WTC11 (cell line): ENCODE results near the gene ACTL8. TPM values are rescaled to one million over a fixed set of nuclear protein-coding genes. Genes with fewer than 3 reads are reported as not detected.
A peak's percentile ranks its signal among the peaks of the same experiment; 100 is the strongest.

Experiments used
- ATAC-seq: fragments of 200-7000 bp; cut with Tn5 transposase; 2 replicates; pipeline ENCODE4 v1.10.0; 2021; ENCODE audit warnings: mild to moderate bottlenecking, moderate library complexity
- CTCF ChIA-PET: fragments of 300-600 bp; sonication (Branson Sonifier 250); formaldehyde crosslinking; loops from one replicate; lab custom pipeline; 2021; ENCODE audit warnings: antibody characterized with exemption; lab: Charles Lee
- POLR2A ChIA-PET: fragments of 350-600 bp; sonication (Branson Sonifier 250); formaldehyde crosslinking; loops from one replicate; lab custom pipeline; 2021; ENCODE audit warnings: antibody characterized with exemption; lab: Charles Lee
- DNase-seq: peaks from one replicate; pipeline ENCODE4 v3.0.0; 2021; ENCODE audit warnings: low spot score
- H3K27ac Mint-ChIP-seq: 2 replicates; pipeline ENCODE4 v1.8.0; 2021; ENCODE audit warnings: mixed read lengths
- H3K27me3 Mint-ChIP-seq: 2 replicates; pipeline ENCODE4 v1.8.0; 2021; ENCODE audit warnings: low read depth, mild to moderate bottlenecking, moderate library complexity, mixed read lengths
- H3K36me3 Mint-ChIP-seq: 2 replicates; pipeline ENCODE4 v1.8.0; 2021; ENCODE audit warnings: mixed read lengths
- H3K4me1 Mint-ChIP-seq: 2 replicates; pipeline ENCODE4 v1.8.0; 2022; ENCODE audit warnings: mixed read lengths
- H3K4me3 Mint-ChIP-seq: 2 replicates; pipeline ENCODE4 v1.8.0; 2021; ENCODE audit warnings: mild to moderate bottlenecking, moderate library complexity, mixed read lengths
- H3K9me3 Mint-ChIP-seq: 2 replicates; pipeline ENCODE4 v1.8.0; 2021; ENCODE audit warnings: mixed read lengths
- CREM ChIP-seq: sonication (generic); formaldehyde crosslinking; IDR thresholded peaks from 2 replicates; pipeline ENCODE4 v1.8.1; 2022; ENCODE audit warnings: mild to moderate bottlenecking, missing genetic modification reagents, moderate library complexity
- ELF4 ChIP-seq: sonication (generic); formaldehyde crosslinking; IDR thresholded peaks from 2 replicates; pipeline ENCODE4 v1.8.1; 2022; ENCODE audit warnings: low read depth, mild to moderate bottlenecking, moderate library complexity, missing genetic modification reagents
- ESRRA ChIP-seq: sonication (generic); formaldehyde crosslinking; IDR thresholded peaks from 2 replicates; pipeline ENCODE4 v1.8.1; 2022; ENCODE audit warnings: mild to moderate bottlenecking, missing genetic modification reagents, borderline replicate concordance
- FOXP1 ChIP-seq: sonication (generic); formaldehyde crosslinking; IDR thresholded peaks from 2 replicates; pipeline ENCODE4 v1.8.0; 2022; ENCODE audit warnings: missing genetic modification reagents, mild to moderate bottlenecking, moderate library complexity, borderline replicate concordance
- JAZF1 ChIP-seq: fragments of 250-450 bp; sonication (Bioruptor Pico); IDR thresholded peaks from 2 replicates; pipeline ENCODE4 v1.9.0; 2021; ENCODE audit warnings: moderate library complexity, mild to moderate bottlenecking, inconsistent platforms
- MXD4 ChIP-seq: fragments of 250-450 bp; sonication (Bioruptor Pico); IDR thresholded peaks from 2 replicates; pipeline ENCODE4 v1.8.0; 2021; ENCODE audit warnings: mild to moderate bottlenecking, moderate library complexity, borderline replicate concordance
- PRRX2 ChIP-seq: fragments of 250-450 bp; sonication (Bioruptor Pico); IDR thresholded peaks from 2 replicates; pipeline ENCODE4 v1.8.0; 2021; ENCODE audit warnings: mild to moderate bottlenecking
- RELA ChIP-seq: sonication (generic); formaldehyde crosslinking; IDR thresholded peaks from 2 replicates; pipeline ENCODE4 v1.8.1; 2022; ENCODE audit warnings: missing genetic modification reagents, mild to moderate bottlenecking, borderline replicate concordance
- SOX15 ChIP-seq: fragments of 250-450 bp; sonication (Bioruptor Pico); IDR thresholded peaks from 2 replicates; pipeline ENCODE4 v1.9.0; 2021; ENCODE audit warnings: mild to moderate bottlenecking
- TCF7 ChIP-seq: sonication (generic); formaldehyde crosslinking; IDR thresholded peaks from 2 replicates; pipeline ENCODE4 v1.8.0; 2022; ENCODE audit warnings: mild to moderate bottlenecking, low read depth, missing genetic modification reagents, moderate library complexity
- TEAD1 ChIP-seq: sonication (generic); formaldehyde crosslinking; IDR thresholded peaks from 2 replicates; pipeline ENCODE4 v1.8.0; 2022; ENCODE audit warnings: mild to moderate bottlenecking, missing genetic modification reagents
- ZNF121 ChIP-seq: sonication (generic); formaldehyde crosslinking; IDR thresholded peaks from 2 replicates; pipeline ENCODE4 v1.8.0; 2023; ENCODE audit warnings: missing genetic modification reagents
- ZNF263 ChIP-seq: sonication (generic); formaldehyde crosslinking; IDR thresholded peaks from 2 replicates; pipeline ENCODE4 v1.8.1; 2022; ENCODE audit warnings: low read depth, mild to moderate bottlenecking, moderate library complexity, missing genetic modification reagents
- total RNA-seq: library from RNA; stranded (reverse); gene quantifications from 3 replicates; pipeline ENCODE4 v1.2.3, GENCODE V29; 2021
- TF ChIP-seq, protein P1 (sequence below): sonication (generic); formaldehyde crosslinking; IDR thresholded peaks from 2 replicates; pipeline ENCODE4 v1.8.0; 2022; ENCODE audit warnings: mild to moderate bottlenecking, missing genetic modification reagents
- TF ChIP-seq, protein P2 (sequence below): fragments of 250-450 bp; sonication (Bioruptor Pico); IDR thresholded peaks from 2 replicates; pipeline ENCODE4 v1.9.0; 2021; ENCODE audit warnings: mild to moderate bottlenecking
- TF ChIP-seq, protein P3 (sequence below): sonication (generic); formaldehyde crosslinking; conservative IDR thresholded peaks from 2 replicates; pipeline ENCODE4 v1.8.1; 2022; ENCODE audit warnings: mild to moderate bottlenecking, missing genetic modification reagents
- TF ChIP-seq, protein P4 (sequence below): sonication (generic); formaldehyde crosslinking; IDR thresholded peaks from 2 replicates; pipeline ENCODE4 v1.8.1; 2022; ENCODE audit warnings: low read depth, mild to moderate bottlenecking, moderate library complexity, missing genetic modification reagents, borderline replicate concordance
- TF ChIP-seq, protein P5 (sequence below): sonication (generic); formaldehyde crosslinking; IDR thresholded peaks from 2 replicates; pipeline ENCODE4 v1.8.1; 2023; ENCODE audit warnings: mild to moderate bottlenecking, moderate library complexity, missing genetic modification reagents
- TF ChIP-seq, protein P6 (sequence below): fragments of 200-600 bp; IDR thresholded peaks from 2 replicates; pipeline ENCODE4 v1.8.0; 2022; ENCODE audit warnings: antibody characterized with exemption
- TF ChIP-seq, protein P7 (sequence below): sonication (generic); formaldehyde crosslinking; IDR thresholded peaks from 2 replicates; pipeline ENCODE4 v1.8.1; 2023; ENCODE audit warnings: mild to moderate bottlenecking, missing genetic modification reagents
- TF ChIP-seq, protein P8 (sequence below): sonication (generic); formaldehyde crosslinking; IDR thresholded peaks from 2 replicates; pipeline ENCODE4 v1.8.0; 2022; ENCODE audit warnings: mild to moderate bottlenecking, missing genetic modification reagents
- TF ChIP-seq, protein P9 (sequence below): sonication (generic); formaldehyde crosslinking; IDR thresholded peaks from 2 replicates; pipeline ENCODE4 v1.8.1; 2023; ENCODE audit warnings: mild to moderate bottlenecking, missing genetic modification reagents, moderate library complexity
- TF ChIP-seq, protein P10 (sequence below): sonication (generic); formaldehyde crosslinking; IDR thresholded peaks from 2 replicates; pipeline ENCODE4 v1.8.0; 2022; ENCODE audit warnings: mild to moderate bottlenecking, missing genetic modification reagents
- TF ChIP-seq, protein P11 (sequence below): sonication (generic); formaldehyde crosslinking; IDR thresholded peaks from 2 replicates; pipeline ENCODE4 v1.8.1; 2022; ENCODE audit warnings: mild to moderate bottlenecking, moderate library complexity, missing genetic modification reagents

The ACTL8 gene
- total RNA-seq, 1 experiment from 2014 or later, result 1.6 TPM

DNA sequence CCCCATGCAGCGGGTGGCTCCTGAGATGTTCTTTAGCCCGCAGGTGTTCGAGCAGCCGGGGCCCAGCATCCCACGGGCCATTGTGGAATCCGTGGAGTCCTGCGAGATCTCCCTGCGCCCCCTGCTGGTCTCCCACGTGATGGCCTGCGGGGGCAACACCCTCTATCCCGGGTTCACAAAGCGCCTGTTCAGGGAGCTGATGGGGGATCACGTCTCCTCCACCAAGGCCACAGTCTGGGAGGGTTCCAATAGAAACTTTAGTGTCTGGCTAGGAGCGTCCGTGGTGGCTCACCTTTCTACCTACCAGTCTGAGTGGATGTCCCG is 71.0 kb downstream of the ACTL8 start:
- Mint-ChIP-seq H3K27me3 (peaks cover 4% of the 10 kb centered on the region; the same call in 1 of the 2 replicates), H3K27ac (no peak overlapping the region), H3K4me1 (peaks cover 7% of the 10 kb centered on the region), H3K36me3 (no peaks in the 10 kb centered on the region), H3K9me3 (0 out of 2 replicates have a peak, but pooled peaks cover 3% of the 10 kb centered on the region), H3K4me3 (no peak overlapping the region)
- POLR2A ChIA-PET, result no interaction called here
- CTCF ChIA-PET, result interaction anchor here (0.6 to 2.0 kb wide), 42 partner anchors 10 to 757 kb away, joined by 3 to 21 read pairs (median 4); no protein-coding TSS in a partner anchor
- peak; percentile 83 for DNase-seq
- ATAC-seq, result peak; percentile 81
- TF ChIP-seq, protein P1, sequence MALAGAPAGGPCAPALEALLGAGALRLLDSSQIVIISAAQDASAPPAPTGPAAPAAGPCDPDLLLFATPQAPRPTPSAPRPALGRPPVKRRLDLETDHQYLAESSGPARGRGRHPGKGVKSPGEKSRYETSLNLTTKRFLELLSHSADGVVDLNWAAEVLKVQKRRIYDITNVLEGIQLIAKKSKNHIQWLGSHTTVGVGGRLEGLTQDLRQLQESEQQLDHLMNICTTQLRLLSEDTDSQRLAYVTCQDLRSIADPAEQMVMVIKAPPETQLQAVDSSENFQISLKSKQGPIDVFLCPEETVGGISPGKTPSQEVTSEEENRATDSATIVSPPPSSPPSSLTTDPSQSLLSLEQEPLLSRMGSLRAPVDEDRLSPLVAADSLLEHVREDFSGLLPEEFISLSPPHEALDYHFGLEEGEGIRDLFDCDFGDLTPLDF (CRISPR knock-in tag), result no peak
- TF ChIP-seq, protein P2, sequence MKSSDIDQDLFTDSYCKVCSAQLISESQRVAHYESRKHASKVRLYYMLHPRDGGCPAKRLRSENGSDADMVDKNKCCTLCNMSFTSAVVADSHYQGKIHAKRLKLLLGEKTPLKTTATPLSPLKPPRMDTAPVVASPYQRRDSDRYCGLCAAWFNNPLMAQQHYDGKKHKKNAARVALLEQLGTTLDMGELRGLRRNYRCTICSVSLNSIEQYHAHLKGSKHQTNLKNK (CRISPR knock-in tag), result no peak
- TF ChIP-seq ESRRA (CRISPR knock-in tag) (no peak), TEAD1 (CRISPR knock-in tag) (no peak), TCF7 (CRISPR knock-in tag) (no peak), CREM (CRISPR knock-in tag) (no peak), FOXP1 (no peak), RELA (no peak), JAZF1 (CRISPR knock-in tag) (no peak), MXD4 (CRISPR knock-in tag) (no peak), PRRX2 (no peak), ELF4 (no peak), SOX15 (no peak), ZNF263 (CRISPR knock-in tag) (no peak), ZNF121 (CRISPR knock-in tag) (no peak)
- TF ChIP-seq, protein P3, sequence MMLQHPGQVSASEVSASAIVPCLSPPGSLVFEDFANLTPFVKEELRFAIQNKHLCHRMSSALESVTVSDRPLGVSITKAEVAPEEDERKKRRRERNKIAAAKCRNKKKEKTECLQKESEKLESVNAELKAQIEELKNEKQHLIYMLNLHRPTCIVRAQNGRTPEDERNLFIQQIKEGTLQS (CRISPR knock-in tag), result no peak
- TF ChIP-seq, protein P4, sequence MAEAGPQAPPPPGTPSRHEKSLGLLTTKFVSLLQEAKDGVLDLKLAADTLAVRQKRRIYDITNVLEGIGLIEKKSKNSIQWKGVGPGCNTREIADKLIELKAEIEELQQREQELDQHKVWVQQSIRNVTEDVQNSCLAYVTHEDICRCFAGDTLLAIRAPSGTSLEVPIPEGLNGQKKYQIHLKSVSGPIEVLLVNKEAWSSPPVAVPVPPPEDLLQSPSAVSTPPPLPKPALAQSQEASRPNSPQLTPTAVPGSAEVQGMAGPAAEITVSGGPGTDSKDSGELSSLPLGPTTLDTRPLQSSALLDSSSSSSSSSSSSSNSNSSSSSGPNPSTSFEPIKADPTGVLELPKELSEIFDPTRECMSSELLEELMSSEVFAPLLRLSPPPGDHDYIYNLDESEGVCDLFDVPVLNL (CRISPR knock-in tag), result no peak
- TF ChIP-seq, protein P5, sequence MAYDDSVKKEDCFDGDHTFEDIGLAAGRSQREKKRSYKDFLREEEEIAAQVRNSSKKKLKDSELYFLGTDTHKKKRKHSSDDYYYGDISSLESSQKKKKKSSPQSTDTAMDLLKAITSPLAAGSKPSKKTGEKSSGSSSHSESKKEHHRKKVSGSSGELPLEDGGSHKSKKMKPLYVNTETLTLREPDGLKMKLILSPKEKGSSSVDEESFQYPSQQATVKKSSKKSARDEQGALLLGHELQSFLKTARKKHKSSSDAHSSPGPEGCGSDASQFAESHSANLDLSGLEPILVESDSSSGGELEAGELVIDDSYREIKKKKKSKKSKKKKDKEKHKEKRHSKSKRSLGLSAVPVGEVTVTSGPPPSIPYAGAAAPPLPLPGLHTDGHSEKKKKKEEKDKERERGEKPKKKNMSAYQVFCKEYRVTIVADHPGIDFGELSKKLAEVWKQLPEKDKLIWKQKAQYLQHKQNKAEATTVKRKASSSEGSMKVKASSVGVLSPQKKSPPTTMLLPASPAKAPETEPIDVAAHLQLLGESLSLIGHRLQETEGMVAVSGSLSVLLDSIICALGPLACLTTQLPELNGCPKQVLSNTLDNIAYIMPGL (CRISPR knock-in tag), result no peak
- TF ChIP-seq, protein P6, sequence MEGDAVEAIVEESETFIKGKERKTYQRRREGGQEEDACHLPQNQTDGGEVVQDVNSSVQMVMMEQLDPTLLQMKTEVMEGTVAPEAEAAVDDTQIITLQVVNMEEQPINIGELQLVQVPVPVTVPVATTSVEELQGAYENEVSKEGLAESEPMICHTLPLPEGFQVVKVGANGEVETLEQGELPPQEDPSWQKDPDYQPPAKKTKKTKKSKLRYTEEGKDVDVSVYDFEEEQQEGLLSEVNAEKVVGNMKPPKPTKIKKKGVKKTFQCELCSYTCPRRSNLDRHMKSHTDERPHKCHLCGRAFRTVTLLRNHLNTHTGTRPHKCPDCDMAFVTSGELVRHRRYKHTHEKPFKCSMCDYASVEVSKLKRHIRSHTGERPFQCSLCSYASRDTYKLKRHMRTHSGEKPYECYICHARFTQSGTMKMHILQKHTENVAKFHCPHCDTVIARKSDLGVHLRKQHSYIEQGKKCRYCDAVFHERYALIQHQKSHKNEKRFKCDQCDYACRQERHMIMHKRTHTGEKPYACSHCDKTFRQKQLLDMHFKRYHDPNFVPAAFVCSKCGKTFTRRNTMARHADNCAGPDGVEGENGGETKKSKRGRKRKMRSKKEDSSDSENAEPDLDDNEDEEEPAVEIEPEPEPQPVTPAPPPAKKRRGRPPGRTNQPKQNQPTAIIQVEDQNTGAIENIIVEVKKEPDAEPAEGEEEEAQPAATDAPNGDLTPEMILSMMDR, result peak; percentile 80
- TF ChIP-seq, protein P7, sequence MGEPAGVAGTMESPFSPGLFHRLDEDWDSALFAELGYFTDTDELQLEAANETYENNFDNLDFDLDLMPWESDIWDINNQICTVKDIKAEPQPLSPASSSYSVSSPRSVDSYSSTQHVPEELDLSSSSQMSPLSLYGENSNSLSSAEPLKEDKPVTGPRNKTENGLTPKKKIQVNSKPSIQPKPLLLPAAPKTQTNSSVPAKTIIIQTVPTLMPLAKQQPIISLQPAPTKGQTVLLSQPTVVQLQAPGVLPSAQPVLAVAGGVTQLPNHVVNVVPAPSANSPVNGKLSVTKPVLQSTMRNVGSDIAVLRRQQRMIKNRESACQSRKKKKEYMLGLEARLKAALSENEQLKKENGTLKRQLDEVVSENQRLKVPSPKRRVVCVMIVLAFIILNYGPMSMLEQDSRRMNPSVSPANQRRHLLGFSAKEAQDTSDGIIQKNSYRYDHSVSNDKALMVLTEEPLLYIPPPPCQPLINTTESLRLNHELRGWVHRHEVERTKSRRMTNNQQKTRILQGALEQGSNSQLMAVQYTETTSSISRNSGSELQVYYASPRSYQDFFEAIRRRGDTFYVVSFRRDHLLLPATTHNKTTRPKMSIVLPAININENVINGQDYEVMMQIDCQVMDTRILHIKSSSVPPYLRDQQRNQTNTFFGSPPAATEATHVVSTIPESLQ (CRISPR knock-in tag), result no peak
- TF ChIP-seq, protein P8, sequence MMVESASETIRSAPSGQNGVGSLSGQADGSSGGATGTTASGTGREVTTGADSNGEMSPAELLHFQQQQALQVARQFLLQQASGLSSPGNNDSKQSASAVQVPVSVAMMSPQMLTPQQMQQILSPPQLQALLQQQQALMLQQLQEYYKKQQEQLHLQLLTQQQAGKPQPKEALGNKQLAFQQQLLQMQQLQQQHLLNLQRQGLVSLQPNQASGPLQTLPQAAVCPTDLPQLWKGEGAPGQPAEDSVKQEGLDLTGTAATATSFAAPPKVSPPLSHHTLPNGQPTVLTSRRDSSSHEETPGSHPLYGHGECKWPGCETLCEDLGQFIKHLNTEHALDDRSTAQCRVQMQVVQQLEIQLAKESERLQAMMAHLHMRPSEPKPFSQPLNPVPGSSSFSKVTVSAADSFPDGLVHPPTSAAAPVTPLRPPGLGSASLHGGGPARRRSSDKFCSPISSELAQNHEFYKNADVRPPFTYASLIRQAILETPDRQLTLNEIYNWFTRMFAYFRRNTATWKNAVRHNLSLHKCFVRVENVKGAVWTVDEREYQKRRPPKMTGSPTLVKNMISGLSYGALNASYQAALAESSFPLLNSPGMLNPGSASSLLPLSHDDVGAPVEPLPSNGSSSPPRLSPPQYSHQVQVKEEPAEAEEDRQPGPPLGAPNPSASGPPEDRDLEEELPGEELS, result no peak
- TF ChIP-seq, protein P9, sequence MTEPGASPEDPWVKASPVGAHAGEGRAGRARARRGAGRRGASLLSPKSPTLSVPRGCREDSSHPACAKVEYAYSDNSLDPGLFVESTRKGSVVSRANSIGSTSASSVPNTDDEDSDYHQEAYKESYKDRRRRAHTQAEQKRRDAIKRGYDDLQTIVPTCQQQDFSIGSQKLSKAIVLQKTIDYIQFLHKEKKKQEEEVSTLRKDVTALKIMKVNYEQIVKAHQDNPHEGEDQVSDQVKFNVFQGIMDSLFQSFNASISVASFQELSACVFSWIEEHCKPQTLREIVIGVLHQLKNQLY (CRISPR knock-in tag), result no peak
- TF ChIP-seq, protein P10, sequence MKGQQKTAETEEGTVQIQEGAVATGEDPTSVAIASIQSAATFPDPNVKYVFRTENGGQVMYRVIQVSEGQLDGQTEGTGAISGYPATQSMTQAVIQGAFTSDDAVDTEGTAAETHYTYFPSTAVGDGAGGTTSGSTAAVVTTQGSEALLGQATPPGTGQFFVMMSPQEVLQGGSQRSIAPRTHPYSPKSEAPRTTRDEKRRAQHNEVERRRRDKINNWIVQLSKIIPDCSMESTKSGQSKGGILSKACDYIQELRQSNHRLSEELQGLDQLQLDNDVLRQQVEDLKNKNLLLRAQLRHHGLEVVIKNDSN (CRISPR knock-in tag), result 0 out of 2 replicates have a peak, but pooled peaks have one; percentile 38
- TF ChIP-seq, protein P11, sequence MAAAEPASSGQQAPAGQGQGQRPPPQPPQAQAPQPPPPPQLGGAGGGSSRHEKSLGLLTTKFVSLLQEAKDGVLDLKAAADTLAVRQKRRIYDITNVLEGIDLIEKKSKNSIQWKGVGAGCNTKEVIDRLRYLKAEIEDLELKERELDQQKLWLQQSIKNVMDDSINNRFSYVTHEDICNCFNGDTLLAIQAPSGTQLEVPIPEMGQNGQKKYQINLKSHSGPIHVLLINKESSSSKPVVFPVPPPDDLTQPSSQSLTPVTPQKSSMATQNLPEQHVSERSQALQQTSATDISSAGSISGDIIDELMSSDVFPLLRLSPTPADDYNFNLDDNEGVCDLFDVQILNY, result no peak
